Activated CD8-positive, alpha-beta memory T cell treated with anti-CD3 and anti-CD28 coated beads for 24 hours (primary cell): Measurements from ENCODE around the gene CTNND1.
A peak's percentile ranks its signal among the peaks of the same experiment; 100 is the strongest.
"Not testable (repeated sequence)": the region's sequence is repeated elsewhere in the genome, so short reads cannot be mapped to it uniquely, and the experiment has no call there.

ENCODE experiments used
- DNase-seq: peaks from one replicate; pipeline ENCODE4 v3.0.0-alpha.2; 2020

Gene CTNND1, protein sequence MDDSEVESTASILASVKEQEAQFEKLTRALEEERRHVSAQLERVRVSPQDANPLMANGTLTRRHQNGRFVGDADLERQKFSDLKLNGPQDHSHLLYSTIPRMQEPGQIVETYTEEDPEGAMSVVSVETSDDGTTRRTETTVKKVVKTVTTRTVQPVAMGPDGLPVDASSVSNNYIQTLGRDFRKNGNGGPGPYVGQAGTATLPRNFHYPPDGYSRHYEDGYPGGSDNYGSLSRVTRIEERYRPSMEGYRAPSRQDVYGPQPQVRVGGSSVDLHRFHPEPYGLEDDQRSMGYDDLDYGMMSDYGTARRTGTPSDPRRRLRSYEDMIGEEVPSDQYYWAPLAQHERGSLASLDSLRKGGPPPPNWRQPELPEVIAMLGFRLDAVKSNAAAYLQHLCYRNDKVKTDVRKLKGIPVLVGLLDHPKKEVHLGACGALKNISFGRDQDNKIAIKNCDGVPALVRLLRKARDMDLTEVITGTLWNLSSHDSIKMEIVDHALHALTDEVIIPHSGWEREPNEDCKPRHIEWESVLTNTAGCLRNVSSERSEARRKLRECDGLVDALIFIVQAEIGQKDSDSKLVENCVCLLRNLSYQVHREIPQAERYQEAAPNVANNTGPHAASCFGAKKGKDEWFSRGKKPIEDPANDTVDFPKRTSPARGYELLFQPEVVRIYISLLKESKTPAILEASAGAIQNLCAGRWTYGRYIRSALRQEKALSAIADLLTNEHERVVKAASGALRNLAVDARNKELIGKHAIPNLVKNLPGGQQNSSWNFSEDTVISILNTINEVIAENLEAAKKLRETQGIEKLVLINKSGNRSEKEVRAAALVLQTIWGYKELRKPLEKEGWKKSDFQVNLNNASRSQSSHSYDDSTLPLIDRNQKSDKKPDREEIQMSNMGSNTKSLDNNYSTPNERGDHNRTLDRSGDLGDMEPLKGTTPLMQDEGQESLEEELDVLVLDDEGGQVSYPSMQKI

DNA sequence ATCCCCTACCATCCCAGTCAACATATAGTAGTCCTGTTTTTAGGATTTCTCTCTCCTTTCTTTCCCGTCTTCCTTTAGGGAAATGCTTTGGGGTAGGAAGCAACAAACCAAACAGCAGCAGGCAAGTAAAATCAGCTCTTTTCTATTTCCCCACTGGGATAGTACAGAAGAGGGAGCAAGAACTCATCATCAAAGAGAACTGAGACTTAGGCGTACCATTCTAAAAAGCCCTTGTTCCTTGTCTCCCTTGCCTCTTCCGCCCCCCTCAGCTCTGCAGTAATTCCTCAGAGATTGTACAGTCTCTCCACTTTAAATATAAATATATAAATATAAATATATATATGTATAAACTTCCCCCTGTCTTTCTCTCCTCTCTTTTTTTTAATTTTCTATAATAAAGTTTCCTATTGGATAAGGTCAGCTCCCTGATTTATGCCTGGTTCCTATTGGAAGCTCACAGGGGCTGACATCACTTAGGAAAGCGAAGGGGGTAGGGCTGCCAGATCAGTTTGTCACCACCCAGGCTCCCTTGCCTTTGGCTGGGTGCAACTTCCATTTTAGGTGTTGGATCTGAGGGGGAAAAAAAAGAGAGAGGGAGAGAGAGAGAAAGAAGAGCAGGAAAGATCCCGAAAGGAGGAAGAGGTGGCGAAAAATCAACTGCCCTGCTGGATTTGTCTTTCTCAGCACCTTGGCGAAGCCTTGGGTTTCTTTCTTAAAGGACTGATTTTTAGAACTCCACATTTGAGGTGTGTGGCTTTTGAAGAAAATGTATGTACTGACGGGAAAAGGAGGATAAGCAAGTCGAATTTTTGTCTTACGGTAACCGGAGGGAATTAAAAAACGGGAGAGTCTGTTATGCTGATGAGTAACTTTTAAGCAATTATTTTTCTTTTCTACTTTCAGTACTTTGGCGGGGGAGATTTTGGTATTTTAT is at the start of gene CTNND1:
CTNND1 (plus strand) TSS at position 502 of the 934 bp plus-strand sequence. CDS start 29,677 bp downstream, outside the sequence.
- DNase-seq, result no peak

DNA sequence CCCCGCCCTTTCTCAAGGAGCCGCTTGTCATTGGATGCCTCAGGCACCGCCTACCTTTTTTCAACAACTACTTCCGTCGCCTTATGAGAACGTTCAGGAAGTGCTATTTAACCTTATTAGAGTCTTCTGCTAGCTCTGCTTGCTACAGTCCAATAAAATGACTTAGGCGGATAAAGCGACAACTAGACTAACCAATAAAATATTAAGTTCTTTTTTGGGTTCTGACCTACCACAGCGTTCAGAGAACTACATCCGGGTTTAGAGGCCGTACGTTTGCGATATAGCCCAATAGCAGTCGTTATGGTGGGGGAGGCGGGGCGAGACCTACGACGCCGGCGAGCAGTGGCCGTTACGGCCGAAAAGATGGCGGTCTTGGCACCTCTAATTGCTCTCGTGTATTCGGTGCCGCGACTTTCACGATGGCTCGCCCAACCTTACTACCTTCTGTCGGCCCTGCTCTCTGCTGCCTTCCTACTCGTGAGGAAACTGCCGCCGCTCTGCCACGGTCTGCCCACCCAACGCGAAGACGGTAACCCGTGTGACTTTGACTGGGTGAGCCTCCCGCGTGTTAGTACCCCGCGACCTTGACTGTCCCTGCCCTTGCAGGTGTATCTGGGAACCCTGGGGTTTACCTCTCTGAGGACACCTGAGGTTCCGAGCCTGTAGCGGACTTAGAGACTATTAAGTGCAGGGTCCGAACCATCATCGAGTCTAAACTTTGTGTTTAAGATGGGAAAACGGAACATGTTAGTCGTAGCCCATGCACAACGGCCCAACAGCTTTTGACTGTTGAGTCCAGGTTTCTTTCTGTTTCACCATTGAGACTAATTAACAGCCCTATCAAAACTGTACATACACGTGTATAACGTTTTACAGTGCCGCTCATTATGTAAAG is 49.1 kb upstream of the CTNND1 start, which contains the start of gene TMX2:
TMX2 (plus strand) TSS at position 338 of the 895 bp plus-strand sequence; CDS start at position 364, 26 bp downstream.
- peak; percentile 91 for DNase-seq

DNA sequence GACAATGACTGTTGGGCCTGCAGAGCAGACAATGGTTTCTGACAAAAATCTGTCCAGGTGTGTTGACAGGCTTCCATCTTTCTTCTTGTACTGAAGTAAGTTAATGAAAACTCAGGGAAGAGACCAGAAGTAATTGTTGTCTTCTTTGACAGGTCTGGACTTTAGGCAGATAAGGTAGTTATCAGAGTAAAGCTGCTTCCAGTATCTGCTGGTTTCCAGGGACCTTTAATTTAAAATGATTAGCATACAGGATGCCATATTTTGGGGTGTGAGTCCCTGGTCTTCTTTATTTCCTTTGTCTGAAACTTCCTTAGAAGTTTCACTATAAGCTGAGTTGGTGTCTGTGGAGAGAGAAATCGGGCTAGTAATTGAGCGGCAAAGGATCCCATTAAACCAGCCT is 47.8 kb upstream of the CTNND1 start:
- no peak for DNase-seq

GRCh38 chr11:57716726-57717125 is 44.9 kb upstream of the CTNND1 start:
- not testable (repeated sequence) for DNase-seq

DNA sequence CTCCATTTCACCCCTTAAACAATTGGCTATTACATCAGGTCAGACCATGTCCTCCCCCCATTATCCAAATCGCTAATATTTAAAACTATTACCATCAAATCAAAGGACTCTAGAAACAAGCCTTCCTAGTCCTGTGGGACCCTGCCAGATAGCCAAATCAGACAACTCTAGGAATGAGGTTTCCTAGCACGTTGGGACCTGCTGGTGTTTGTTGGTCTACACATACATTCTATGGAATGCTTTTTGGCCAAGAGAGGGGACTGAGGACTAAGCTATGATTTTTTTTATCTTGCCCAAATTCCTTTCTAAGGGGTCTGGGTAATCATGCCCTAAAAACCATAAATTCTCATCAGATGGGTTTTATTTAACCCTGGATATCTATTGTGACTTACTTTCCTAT is 34.4 kb upstream of the CTNND1 start:
- DNase-seq, result no peak

- DNase-seq, result no peak
These were observed 32.8 kb upstream of the CTNND1 start for GRCh38 chr11:57728829-57729228.

- DNase-seq, result no peak
These were observed 32.1 kb upstream of the CTNND1 start for GRCh38 chr11:57729479-57729878.

GRCh38 chr11:57732661-57733060 is 28.9 kb upstream of the CTNND1 start:
- DNase-seq, result no peak

- DNase-seq, result no peak
These were observed 25.8 kb upstream of the CTNND1 start for GRCh38 chr11:57735619-57736298.

DNA sequence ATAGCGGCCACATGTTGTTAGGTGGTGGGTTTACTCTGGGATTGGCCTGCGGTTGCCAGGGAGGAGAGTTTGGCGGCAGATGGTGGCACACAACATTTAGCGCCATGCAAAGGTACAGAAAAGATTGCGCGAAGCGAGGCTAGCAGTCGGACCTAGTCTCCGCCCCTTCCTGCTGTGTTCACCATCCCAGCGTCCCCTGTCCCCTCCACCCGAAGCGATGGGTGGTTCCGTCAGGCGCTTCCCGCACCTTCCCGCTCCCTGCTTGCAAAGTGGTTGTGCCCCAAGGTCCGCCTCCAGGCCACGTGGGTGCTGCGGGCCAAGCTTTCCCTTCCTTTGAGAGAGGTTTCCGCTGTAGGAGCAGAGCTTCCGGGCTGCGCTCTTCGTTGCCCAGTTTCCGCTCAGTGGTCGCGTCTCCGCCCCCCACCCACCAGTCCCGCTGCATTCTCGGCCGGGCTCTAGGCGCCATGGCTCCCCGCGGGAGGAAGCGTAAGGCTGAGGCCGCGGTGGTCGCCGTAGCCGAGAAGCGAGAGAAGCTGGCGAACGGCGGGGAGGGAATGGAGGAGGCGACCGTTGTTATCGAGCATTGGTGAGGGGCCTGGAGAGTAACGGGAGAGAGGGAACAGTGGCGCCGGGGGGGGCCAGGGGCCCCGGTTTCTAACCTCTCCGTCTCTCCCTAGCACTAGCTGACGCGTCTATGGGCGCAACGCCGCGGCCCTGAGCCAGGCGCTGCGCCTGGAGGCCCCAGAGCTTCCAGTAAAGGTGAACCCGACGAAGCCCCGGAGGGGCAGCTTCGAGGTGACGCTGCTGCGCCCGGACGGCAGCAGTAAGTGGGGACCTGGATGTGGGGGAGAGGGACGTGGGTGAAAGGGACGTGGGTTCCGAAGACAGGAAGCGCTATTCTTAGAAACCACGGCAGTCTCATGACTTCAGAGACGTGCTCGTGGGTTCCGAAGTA is 20.2 kb upstream of the CTNND1 start, which contains the start of gene SELENOH:
SELENOH (plus strand) TSS at position 360 of the 955 bp plus-strand sequence; CDS start at position 465, 105 bp downstream.
- peak; percentile 97 for DNase-seq

DNA sequence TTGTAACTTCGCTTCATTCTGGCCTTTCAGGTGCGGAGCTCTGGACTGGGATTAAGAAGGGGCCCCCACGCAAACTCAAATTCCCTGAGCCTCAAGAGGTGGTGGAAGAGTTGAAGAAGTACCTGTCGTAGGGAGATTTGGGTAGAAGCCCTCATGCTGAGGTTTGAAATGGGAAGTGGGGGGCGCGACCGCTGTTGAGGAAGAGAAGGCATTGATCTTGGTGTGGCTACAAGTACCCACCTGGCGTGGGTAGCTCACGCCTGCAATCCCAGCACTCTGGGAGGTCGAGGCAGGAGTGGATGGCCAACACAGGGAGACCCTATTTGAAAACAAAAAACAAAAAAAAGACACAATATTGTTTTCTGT is 19.5 kb upstream of the CTNND1 start:
- no peak for DNase-seq

- no peak for DNase-seq
These were observed 17.2 kb upstream of the CTNND1 start for GRCh38 chr11:57744357-57744756.

DNA sequence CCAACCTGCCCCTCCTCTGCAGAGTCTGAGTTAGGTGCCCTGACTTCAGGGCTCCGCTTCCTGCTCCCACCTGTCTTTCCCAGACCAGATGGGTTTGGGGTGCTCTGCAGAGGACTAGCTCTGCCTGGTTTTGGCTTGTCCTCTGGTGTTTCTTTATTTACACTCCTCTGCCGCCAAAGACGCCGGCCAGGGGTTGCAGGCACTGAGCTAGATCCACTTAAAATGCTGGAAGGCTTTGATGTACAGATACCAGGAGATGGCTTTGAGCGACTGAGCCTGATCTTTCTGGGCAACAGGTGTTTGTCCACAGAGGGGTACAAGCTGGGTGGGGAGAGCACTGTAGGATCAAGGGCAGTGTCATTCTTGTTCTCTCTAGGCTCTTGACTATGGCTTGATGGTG is 16.4 kb upstream of the CTNND1 start:
- DNase-seq, result no peak

- DNase-seq, result no peak
These were observed 14.7 kb upstream of the CTNND1 start for GRCh38 chr11:57746920-57747319.

DNA sequence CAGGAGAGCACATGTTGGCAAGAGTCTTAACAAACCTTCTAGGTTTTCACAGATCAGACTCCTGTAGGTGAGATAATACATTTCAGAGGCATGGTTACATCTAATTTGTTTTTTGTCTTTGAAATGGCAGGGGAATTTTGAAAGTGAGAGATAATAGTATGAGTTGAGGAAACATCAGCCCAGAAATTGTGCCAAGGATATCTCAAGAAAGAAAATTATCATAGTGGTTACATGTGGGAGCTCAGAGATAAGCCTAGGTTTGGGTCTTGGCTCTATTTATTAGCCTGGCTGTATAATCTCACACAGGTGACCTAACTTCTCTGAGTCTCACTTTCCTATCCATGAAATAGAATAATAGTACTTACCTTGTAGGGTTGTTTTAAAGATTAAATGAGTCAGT is 10.4 kb upstream of the CTNND1 start:
- DNase-seq, result no peak

DNA sequence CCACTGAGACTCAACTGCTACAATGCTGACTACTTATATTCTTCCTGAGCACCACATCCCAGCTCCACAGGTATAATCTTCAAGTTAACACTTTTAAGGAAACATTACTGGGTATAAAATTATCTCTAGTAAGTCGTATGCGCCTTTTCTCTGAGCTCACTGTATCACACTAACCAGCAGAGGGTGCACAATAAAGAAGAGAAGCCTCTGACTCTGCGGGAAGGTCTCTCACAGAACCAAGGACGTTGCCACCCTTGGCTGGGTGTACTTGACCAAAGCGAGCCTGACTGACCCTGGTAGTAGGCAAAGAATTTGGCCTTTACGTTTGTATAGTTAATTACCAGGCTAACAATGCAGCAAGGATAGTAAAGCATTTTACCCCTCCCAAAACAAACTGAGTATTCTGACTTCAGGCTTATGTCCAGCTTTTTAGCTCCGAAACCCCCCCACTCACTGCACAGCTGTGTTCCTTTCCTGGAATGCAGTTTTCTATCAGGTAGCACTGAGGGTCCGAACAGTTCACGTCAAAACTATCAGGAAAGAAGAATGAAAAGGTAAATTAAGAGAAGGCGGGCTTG is 9.8 kb upstream of the CTNND1 start, which contains the start of gene BTBD18:
BTBD18 (minus strand) TSS at position 144 of the 578 bp plus-strand sequence. CDS start 631 bp downstream, outside the sequence.
- no peak for DNase-seq

DNA sequence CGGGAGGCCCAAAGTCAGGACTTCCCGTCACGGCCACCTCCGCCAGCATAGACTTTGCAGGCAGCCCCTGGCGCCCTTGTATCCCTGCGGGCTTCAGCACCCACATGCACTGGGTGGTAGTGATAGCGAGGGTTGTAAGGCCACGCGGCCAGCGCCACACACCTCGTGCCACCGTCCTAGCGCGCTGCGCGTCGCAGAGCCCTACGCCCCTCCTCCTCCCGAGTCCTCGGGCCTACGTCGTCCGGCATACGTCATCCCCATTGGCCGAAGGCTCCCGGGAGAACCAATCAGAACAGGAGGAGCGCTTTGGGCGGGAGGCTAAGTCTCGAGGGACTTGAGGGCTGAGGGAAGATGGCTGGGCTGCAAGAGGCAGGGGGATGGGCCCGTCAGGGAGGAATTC is 8.6 kb upstream of the CTNND1 start:
- no peak for DNase-seq

DNA sequence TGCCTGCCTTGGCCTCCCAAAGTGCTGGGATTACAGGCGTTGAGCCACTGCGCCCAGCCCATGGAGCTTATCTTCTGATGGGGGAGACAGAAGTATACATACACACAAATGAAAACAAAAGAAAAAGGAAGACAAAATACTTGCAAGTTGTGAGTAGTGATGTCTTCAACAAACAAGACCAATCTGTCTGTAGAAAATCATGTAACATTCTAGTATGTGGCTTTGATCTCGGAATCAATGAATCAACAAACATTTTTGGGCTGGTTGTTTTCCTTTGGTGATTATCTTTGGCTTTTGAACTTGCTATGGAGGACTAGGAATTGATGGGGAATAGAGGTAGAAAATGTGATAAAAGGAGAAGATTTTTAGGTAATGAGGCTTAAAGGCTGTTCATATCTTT is 3.4 kb upstream of the CTNND1 start:
- no peak for DNase-seq
